ENCODE measurements around the gene ANXA8.

The ANXA8 gene

GRCh38 chr10:47454008-47454779, 29.7 kb downstream of the ANXA8 start:
- H3K27ac ChIP-seq (ENCODE audit: low read length) = no peak overlapping the region
- peaks cover 3% of the 10 kb centered on the region; the same call in 1 of the 2 replicates for H3K4me1 ChIP-seq (ENCODE audit: control insufficient read depth, insufficient read depth, low read length)
- no peaks in the 10 kb centered on the region for H3K27me3 ChIP-seq (ENCODE audit: control insufficient read depth, insufficient read depth, low read length)
- no peak for DNase-seq (ENCODE audit: low read depth, low spot score)
- no CpG with 5 or more reads among the region's 10 CpGs for WGBS (ENCODE audit: insufficient coverage, insufficient read length)
- no peaks in the 10 kb centered on the region for H3K9me3 ChIP-seq (ENCODE audit: control insufficient read depth, insufficient read depth, low read length)
- H3K36me3 ChIP-seq (ENCODE audit: control insufficient read depth, insufficient read depth, low read length) = no peaks in the 10 kb centered on the region
- H3K4me3 ChIP-seq (ENCODE audit: low read length) = no peak overlapping the region

DNA sequence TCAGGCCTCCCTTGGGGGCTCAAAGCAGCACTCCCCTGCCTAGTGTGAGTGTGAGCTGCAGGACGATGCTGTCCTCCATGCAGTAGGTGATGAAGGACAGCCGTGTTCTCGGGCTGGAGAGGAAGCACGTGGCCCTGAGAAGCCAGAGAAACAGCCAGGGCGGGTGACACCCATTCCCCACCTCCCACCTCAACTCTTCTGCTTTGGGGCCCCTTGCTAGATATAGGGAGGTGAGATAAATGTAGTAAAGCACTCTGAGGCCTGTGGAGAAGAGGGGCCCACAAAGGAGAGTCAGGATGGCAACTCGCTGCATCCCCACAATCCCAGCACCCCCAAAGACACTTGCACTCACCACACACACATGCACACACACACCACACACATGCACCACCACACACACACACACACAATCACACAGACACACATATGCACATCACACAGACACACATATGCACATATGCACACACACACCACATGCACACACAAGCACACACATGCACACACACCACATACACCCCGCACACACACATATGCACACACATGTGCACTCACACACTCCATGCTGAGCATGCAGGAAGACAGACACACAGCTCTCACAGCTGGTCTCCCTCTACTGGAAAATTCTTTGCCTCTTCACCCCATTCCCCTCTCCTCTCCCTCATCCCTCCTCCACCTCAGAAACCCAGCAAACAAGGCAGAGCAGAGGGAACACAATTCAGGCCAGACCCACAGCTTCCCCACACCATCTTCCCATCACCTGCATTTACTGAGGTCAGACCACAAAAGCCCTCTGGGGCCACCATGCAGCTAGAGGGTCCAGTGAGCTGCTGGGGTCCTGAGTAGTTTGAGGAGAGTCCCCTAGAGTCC, 30.5 kb downstream of the ANXA8 start:
- H3K4me1 ChIP-seq (ENCODE audit: control insufficient read depth, insufficient read depth, low read length) = peaks cover 3% of the 10 kb centered on the region; the same call in 1 of the 2 replicates
- H3K9me3 ChIP-seq (ENCODE audit: control insufficient read depth, insufficient read depth, low read length) = no peaks in the 10 kb centered on the region
- no peak overlapping the region for H3K4me3 ChIP-seq (ENCODE audit: low read length)
- no peaks in the 10 kb centered on the region for H3K27me3 ChIP-seq (ENCODE audit: control insufficient read depth, insufficient read depth, low read length)
- no CpG with 5 or more reads among the region's 7 CpGs for WGBS (ENCODE audit: insufficient coverage, insufficient read length)
- no peaks in the 10 kb centered on the region for H3K36me3 ChIP-seq (ENCODE audit: control insufficient read depth, insufficient read depth, low read length)
- no peak for DNase-seq (ENCODE audit: low read depth, low spot score)
- H3K27ac ChIP-seq (ENCODE audit: low read length) = no peak overlapping the region

GRCh38 chr10:47452495-47453140, 31.3 kb downstream of the ANXA8 start:
- Histone ChIP-seq H3K36me3 (ENCODE audit: control insufficient read depth, insufficient read depth, low read length) (no peaks in the 10 kb centered on the region), H3K27ac (ENCODE audit: low read length) (no peak overlapping the region), H3K27me3 (ENCODE audit: control insufficient read depth, insufficient read depth, low read length) (no peaks in the 10 kb centered on the region), H3K9me3 (ENCODE audit: control insufficient read depth, insufficient read depth, low read length) (no peaks in the 10 kb centered on the region), H3K4me3 (ENCODE audit: low read length) (no peak overlapping the region), H3K4me1 (ENCODE audit: control insufficient read depth, insufficient read depth, low read length) (peaks cover 3% of the 10 kb centered on the region; the same call in 1 of the 2 replicates)
- DNase-seq (ENCODE audit: low read depth, low spot score) = no peak
- WGBS (ENCODE audit: insufficient coverage, insufficient read length) = no CpG with 5 or more reads among the region's 11 CpGs

DNA sequence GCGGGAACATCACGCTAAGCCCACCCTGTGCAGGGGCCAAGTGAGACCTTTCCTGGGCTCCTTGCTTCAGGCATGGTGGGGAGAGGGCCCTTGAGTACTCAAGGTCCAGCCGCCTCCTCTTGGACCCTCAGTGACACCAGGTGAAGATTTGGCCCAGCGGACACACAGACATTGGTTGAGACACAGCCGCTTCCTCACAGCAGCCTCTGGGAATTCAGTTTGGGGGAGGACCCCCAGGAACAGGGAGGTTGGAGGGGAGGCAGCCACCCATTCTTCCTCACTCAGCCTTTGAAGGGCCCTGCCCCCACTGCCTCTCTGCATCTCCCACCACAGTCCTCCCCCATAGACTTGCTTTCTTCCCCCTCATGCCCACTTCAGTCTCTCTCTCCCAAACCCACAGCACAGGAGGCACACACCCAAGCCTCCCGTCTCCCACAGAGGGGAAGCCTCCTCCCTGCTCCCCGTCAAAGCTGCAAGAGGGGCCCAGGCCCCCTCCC, 31.9 kb downstream of the ANXA8 start:
- Histone ChIP-seq H3K9me3 (ENCODE audit: control insufficient read depth, insufficient read depth, low read length) (no peaks in the 10 kb centered on the region), H3K27me3 (ENCODE audit: control insufficient read depth, insufficient read depth, low read length) (no peaks in the 10 kb centered on the region), H3K4me3 (ENCODE audit: low read length) (no peak overlapping the region), H3K36me3 (ENCODE audit: control insufficient read depth, insufficient read depth, low read length) (no peaks in the 10 kb centered on the region), H3K27ac (ENCODE audit: low read length) (no peak overlapping the region), H3K4me1 (ENCODE audit: control insufficient read depth, insufficient read depth, low read length) (peaks cover 3% of the 10 kb centered on the region; the same call in 1 of the 2 replicates)
- no CpG with 5 or more reads among the region's 7 CpGs for WGBS (ENCODE audit: insufficient coverage, insufficient read length)
- no peak for DNase-seq (ENCODE audit: low read depth, low spot score)

DNA sequence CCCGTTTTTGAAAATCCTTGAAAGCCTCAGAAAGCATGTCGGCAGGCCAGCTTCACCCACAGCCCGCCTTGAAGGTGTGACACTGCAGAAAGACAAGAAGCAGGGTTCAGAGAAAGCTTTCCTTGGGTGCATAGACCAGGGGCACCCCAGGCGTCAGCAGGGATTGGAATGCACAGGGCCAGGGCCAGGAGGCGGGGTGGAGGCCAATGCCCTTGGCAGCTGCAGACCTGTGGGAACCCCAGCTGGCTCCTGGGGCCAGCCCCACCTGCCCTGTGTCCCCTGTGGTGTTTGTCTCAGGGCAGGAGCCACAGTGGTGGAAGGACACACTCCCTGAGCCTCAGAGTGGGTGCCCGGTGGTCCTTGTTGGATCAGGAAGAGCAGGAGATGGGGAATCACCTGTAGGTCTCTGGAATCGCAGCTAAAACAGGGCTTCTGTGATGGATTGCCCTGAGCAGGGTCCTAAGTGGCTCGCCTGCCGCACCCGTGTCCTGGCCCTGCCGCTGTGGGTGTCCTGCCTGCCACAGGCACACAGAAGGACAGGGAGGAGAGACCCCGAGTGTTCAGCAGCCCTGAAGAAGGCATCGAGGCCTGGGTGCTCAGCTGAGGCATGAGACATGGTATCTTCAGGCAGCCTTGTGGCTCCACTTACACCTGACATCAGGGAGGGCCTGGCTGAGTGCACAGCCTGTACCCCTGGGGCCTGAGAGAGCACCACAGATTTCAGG, 32.5 kb downstream of the ANXA8 start:
- no peaks in the 10 kb centered on the region for H3K36me3 ChIP-seq (ENCODE audit: control insufficient read depth, insufficient read depth, low read length)
- WGBS (ENCODE audit: insufficient coverage, insufficient read length) = no CpG with 5 or more reads among the region's 13 CpGs

DNA sequence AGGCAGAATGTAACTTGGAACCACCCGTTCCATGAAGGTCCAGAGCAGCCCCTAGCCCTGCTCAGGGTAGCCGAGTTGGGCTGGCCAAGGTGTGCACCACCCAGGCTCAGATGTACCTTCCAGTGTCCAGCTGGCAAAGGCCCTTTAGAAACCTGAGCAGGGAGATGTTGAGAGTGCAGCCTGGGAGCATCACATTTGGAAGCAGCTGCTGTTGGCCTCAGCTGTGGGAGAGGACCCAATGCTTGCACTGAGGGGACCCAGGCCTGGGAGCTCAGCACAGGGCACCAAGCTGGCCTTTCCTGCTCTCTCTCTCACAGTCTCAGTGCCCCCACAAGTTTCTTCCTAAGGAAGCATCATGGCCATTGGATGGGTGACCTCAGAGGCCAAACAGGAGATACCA, 33.5 kb downstream of the ANXA8 start:
- peaks cover 3% of the 10 kb centered on the region; the same call in 1 of the 2 replicates for H3K4me1 ChIP-seq (ENCODE audit: control insufficient read depth, insufficient read depth, low read length)
- no peak overlapping the region for H3K27ac ChIP-seq (ENCODE audit: low read length)
- H3K36me3 ChIP-seq (ENCODE audit: control insufficient read depth, insufficient read depth, low read length) = no peaks in the 10 kb centered on the region
- no CpG with 5 or more reads among the region's 2 CpGs for WGBS (ENCODE audit: insufficient coverage, insufficient read length)
- no peak overlapping the region for H3K4me3 ChIP-seq (ENCODE audit: low read length)
- no peaks in the 10 kb centered on the region for H3K27me3 ChIP-seq (ENCODE audit: control insufficient read depth, insufficient read depth, low read length)
- H3K9me3 ChIP-seq (ENCODE audit: control insufficient read depth, insufficient read depth, low read length) = no peaks in the 10 kb centered on the region
- no peak for DNase-seq (ENCODE audit: low read depth, low spot score)

More for the DNA sequence above, 32.5 kb downstream of the ANXA8 start:
- no peak for DNase-seq (ENCODE audit: low read depth, low spot score)
- H3K4me1 ChIP-seq (ENCODE audit: control insufficient read depth, insufficient read depth, low read length) = peaks cover 3% of the 10 kb centered on the region; the same call in 1 of the 2 replicates
- no peaks in the 10 kb centered on the region for H3K9me3 ChIP-seq (ENCODE audit: control insufficient read depth, insufficient read depth, low read length)
- no peak overlapping the region for H3K27ac ChIP-seq (ENCODE audit: low read length)
- no peaks in the 10 kb centered on the region for H3K27me3 ChIP-seq (ENCODE audit: control insufficient read depth, insufficient read depth, low read length)
- no peak overlapping the region for H3K4me3 ChIP-seq (ENCODE audit: low read length)

GRCh38 chr10:47449979-47450378, 33.9 kb downstream of the ANXA8 start:
- Histone ChIP-seq H3K27ac (ENCODE audit: low read length) (no peak overlapping the region), H3K4me3 (ENCODE audit: low read length) (no peak overlapping the region), H3K4me1 (ENCODE audit: control insufficient read depth, insufficient read depth, low read length) (peaks cover 3% of the 10 kb centered on the region; the same call in 1 of the 2 replicates), H3K27me3 (ENCODE audit: control insufficient read depth, insufficient read depth, low read length) (no peaks in the 10 kb centered on the region), H3K36me3 (ENCODE audit: control insufficient read depth, insufficient read depth, low read length) (no peaks in the 10 kb centered on the region), H3K9me3 (ENCODE audit: control insufficient read depth, insufficient read depth, low read length) (no peaks in the 10 kb centered on the region)
- no peak for DNase-seq (ENCODE audit: low read depth, low spot score)
- no CpG with 5 or more reads among the region's 10 CpGs for WGBS (ENCODE audit: insufficient coverage, insufficient read length)

DNA sequence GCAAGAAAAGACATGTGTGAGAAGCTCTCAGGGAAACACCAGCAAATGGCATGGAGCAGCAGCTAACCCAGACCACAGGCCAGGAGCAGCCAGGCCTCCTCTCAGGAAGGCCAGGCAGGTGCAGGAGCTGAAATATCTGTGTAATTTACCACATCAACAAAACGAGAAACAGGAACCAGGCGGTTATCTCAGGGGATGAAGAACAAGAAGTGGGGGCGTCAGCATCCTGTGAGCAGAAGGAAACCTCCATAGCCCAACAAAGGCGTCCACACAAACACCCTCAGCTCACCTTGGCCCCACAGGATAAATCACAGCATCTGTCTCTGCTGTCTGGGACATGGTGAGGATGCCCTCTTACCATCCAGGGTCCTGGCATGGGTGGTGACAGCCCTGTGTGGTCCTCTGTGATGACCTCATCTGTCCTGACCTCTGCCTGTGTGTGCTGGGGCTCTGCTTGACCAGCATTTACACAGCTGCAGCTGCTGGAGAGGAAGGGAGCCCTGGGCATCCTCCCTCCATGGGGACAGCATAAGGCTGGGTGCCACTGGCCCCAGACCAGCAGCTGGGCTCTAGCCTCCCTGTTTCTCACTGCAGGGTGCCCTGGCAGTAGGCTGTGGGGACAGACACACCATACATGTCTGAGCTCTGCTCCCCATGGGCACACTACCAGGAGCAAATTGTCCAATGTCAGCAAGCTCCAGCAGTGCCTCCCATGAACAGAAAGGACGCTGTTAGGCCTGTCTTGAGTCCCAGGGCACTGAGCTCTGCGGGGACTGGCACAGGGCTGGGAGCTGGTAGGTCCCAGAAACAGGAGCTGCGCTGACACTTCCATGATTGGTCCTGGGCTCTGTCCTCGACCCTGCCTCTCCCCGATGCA, 34.6 kb downstream of the ANXA8 start:
- Histone ChIP-seq H3K4me3 (ENCODE audit: low read length) (no peak overlapping the region), H3K27ac (ENCODE audit: low read length) (no peak overlapping the region), H3K36me3 (ENCODE audit: control insufficient read depth, insufficient read depth, low read length) (no peaks in the 10 kb centered on the region), H3K27me3 (ENCODE audit: control insufficient read depth, insufficient read depth, low read length) (no peaks in the 10 kb centered on the region), H3K4me1 (ENCODE audit: control insufficient read depth, insufficient read depth, low read length) (peaks cover 3% of the 10 kb centered on the region; the same call in 1 of the 2 replicates), H3K9me3 (ENCODE audit: control insufficient read depth, insufficient read depth, low read length) (no peaks in the 10 kb centered on the region)
- no peak for DNase-seq (ENCODE audit: low read depth, low spot score)
- no CpG with 5 or more reads among the region's 9 CpGs for WGBS (ENCODE audit: insufficient coverage, insufficient read length)

DNA sequence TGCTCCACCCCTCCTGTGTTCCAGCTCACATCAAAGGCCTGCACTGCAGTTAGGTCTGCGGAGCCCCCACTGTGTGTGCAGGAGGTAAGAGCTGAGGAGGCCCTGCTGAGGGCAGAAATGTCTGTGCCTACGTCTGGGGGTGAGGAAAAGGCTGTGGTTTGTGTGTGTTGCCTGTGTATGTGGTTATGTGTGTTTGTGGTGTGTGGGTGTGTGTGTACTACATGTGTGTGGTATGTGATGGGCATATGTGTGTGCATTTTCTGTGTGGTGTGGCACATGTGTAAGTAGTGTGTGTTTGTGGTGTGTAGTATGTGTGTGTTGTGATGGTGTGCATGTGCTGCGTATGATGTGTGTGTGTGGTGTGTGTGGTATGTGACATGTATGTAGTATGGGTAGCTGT, 36.2 kb downstream of the ANXA8 start:
- Histone ChIP-seq H3K9me3 (ENCODE audit: control insufficient read depth, insufficient read depth, low read length) (no peaks in the 10 kb centered on the region), H3K4me1 (ENCODE audit: control insufficient read depth, insufficient read depth, low read length) (peaks cover 3% of the 10 kb centered on the region; the same call in 1 of the 2 replicates), H3K27ac (ENCODE audit: low read length) (no peak overlapping the region), H3K4me3 (ENCODE audit: low read length) (no peak overlapping the region), H3K27me3 (ENCODE audit: control insufficient read depth, insufficient read depth, low read length) (no peaks in the 10 kb centered on the region), H3K36me3 (ENCODE audit: control insufficient read depth, insufficient read depth, low read length) (no peaks in the 10 kb centered on the region)
- DNase-seq (ENCODE audit: low read depth, low spot score) = no peak
- 100% methylated on average over 1 of the region's 3 CpGs for WGBS (ENCODE audit: insufficient coverage, insufficient read length)
